NB4 (cell line): ENCODE data around the gene NNMT.

Source experiments
- TF ChIP-seq, protein P1 (sequence below): IDR thresholded peaks from one replicate; pipeline ENCODE4 v1.5.1; 2012; ENCODE audit warnings: low read depth, low read length
- TF ChIP-seq, protein P2 (sequence below): IDR thresholded peaks from 2 replicates; pipeline ENCODE4 v1.6.1; 2011; ENCODE audit warnings: low read depth, low read length

DNA sequence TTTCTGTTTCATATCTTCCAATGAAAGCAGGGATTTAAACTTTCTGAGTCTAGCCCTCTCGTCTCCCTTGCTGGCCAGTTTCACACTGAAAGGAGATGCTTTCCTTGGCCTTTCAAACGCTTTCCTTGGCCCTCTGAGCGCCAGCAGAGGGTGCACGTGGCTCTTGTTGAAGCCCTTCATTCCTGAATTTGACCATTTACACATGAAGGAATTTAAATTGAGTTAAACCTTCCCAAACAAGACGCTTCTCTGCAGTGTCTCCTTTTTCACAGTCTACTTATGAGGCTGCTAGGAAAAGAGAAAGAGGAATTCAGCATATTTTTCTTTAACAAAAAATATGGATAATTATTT lies 21.6 kb downstream of the NNMT start:
- TF ChIP-seq, protein P1, sequence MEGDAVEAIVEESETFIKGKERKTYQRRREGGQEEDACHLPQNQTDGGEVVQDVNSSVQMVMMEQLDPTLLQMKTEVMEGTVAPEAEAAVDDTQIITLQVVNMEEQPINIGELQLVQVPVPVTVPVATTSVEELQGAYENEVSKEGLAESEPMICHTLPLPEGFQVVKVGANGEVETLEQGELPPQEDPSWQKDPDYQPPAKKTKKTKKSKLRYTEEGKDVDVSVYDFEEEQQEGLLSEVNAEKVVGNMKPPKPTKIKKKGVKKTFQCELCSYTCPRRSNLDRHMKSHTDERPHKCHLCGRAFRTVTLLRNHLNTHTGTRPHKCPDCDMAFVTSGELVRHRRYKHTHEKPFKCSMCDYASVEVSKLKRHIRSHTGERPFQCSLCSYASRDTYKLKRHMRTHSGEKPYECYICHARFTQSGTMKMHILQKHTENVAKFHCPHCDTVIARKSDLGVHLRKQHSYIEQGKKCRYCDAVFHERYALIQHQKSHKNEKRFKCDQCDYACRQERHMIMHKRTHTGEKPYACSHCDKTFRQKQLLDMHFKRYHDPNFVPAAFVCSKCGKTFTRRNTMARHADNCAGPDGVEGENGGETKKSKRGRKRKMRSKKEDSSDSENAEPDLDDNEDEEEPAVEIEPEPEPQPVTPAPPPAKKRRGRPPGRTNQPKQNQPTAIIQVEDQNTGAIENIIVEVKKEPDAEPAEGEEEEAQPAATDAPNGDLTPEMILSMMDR: peak; percentile 63
- TF ChIP-seq, protein P2, sequence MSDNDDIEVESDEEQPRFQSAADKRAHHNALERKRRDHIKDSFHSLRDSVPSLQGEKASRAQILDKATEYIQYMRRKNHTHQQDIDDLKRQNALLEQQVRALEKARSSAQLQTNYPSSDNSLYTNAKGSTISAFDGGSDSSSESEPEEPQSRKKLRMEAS: peak; percentile 83
